Skeletal muscle tissue (tissue), 4 donors: ENCODE data around the gene LRRC56. TPM values are rescaled to one million over a fixed set of nuclear protein-coding genes. Genes with fewer than 3 reads are reported as not detected.
A peak's percentile ranks its signal among the peaks of the same experiment; 100 is the strongest.

Source experiments
- H3K27ac ChIP-seq: one replicate; pipeline ENCODE4 v1.7.0; 2013; ENCODE audit warnings: mild to moderate bottlenecking, low read depth, low read length, inconsistent platforms
- H3K27me3 ChIP-seq, 3 donors: one replicate each; pipeline ENCODE4 v1.7.0; 2013; ENCODE audit warnings: low read length in 3 of 3; ENCODE audit not compliant: control insufficient read depth in 3 of 3, insufficient read depth in 3 of 3
- H3K36me3 ChIP-seq, 3 donors: one replicate each; pipeline ENCODE4 v1.7.0; 2013; ENCODE audit warnings: low read length in 3 of 3; ENCODE audit not compliant: control insufficient read depth in 3 of 3, insufficient read depth in 3 of 3
- H3K4me1 ChIP-seq, 3 donors: one replicate each; pipeline ENCODE4 v1.7.0; 2013; ENCODE audit warnings: low read length in 3 of 3, mild to moderate bottlenecking in 3 of 3; ENCODE audit not compliant: control insufficient read depth in 3 of 3, insufficient read depth in 3 of 3
- H3K4me3 ChIP-seq, 3 donors: one replicate each; pipeline ENCODE4 v1.7.0; 2013; ENCODE audit warnings: low read length in 3 of 3
- H3K9ac ChIP-seq, 3 donors: one replicate each; pipeline ENCODE4 v1.7.0; 2013; ENCODE audit warnings: low read length in 3 of 3, mild to moderate bottlenecking in 3 of 3, moderate library complexity in 2 of 3, low read depth in 1 of 3
- H3K9me3 ChIP-seq, 3 donors: one replicate each; pipeline ENCODE4 v1.7.0; 2013; ENCODE audit warnings: low read length in 3 of 3; ENCODE audit not compliant: control insufficient read depth in 3 of 3
- total RNA-seq: library from RNA; depleted of rRNA; stranded (reverse); fragments of >200 nt; gene quantifications from one replicate; pipeline ENCODE4 v1.2.3, GENCODE V29; 2014
- donor health status: Osteomylitis.

The LRRC56 gene
- total RNA-seq, 1 donor from 2014 or later = under 0.01 TPM

DNA sequence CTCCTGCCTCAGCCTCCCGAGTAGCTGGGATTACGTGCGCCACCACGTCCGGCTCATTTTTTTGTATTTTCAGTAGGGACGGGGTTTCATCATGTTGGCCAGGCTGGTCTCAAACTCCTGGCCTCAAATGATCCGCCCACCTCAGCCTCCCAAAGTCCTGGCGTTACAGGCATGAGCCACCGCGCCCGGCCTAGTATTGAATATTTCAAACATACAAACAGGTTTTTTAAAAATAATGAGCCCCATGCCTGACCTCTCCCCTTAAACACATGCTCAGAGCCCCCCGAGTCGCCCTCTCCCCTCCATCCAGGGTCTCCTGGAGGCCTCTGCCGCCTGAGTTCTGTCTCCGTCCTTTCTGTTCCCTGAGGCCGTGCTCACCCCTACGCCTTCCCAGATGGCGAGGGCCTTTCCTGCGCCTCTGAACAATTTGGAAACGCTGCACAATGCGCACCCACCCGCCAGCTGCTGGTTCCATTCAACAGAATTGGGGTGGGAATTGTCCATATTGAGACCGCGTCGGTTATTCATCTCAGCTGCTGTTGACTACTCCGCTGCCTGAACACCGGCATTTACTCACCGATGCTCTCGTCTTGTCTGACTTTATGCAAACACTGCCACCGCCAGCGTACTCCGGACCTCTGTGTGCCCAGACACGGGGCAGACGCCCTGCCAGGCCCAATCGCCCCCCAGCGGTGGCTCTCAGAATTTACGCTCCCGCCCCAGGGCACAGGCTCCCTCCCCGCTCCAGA is 16.7 kb upstream of the LRRC56 start:
- H3K4me1 ChIP-seq = peaks cover 0 to 4% (median 2%) of the 10 kb centered on the region in 3 donors
- H3K27me3 ChIP-seq = no peaks in the 10 kb centered on the region
- H3K36me3 ChIP-seq = no peaks in the 10 kb centered on the region
- H3K27ac ChIP-seq = no peak overlapping the region
- H3K4me3 ChIP-seq = no peak overlapping the region
- H3K9ac ChIP-seq = no peak overlapping the region
- H3K9me3 ChIP-seq = no peaks in the 10 kb centered on the region

DNA sequence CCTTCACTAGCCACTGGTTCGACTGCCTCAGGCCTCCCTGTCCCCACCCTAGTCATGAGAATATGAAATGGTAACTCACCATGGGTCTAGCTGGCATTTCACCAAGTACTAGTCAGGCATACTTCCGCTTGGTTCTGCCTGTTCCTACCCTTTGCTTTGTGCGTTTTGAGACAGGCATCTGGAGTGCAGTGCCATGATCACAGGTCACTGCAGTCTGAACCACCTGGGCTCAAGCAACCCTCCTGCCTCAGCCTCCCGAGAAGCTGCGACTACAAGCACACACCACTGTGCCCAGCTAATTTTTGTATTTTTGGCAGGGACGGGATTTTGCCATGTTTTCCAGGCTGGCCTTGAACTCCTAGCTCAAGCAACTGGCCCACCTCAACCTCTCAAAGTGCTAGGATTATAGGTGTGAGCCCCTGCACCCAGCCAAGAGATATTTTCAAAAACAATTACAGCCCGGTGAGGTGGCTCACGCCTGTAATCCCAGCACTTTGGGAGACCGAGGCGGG is 16.1 kb upstream of the LRRC56 start:
- Histone ChIP-seq H3K9ac (no peak overlapping the region), H3K4me3 (no peak overlapping the region), H3K9me3 (no peaks in the 10 kb centered on the region)

DNA sequence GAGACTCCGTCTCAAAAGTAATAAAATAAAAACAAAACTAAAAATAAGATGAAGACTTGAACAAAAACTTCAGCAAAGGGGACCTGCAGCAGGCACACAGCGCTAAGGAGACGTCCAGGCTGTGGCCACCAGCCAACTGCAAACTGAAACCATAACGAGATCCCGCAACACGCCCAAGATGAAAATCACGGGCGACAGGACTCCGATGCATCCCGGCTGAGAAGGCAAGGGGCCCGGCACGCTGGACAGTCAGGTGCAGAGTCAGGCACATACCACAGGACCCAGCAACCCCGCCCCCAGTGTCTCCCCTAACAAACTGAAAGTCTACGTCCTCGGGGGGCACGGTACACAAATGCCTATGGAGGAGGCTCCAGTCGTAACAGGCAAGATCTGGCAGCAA is 11.1 kb upstream of the LRRC56 start:
- Histone ChIP-seq H3K4me1 (peaks cover 7 to 15% (median 13%) of the 10 kb centered on the region in 3 donors), H3K27me3 (no peaks in the 10 kb centered on the region), H3K27ac (no peak overlapping the region), H3K4me3 (no peak overlapping the region), H3K9me3 (no peaks in the 10 kb centered on the region), H3K9ac (no peak overlapping the region), H3K36me3 (peaks cover 0 to under 1% (median under 1%) of the 10 kb centered on the region in 3 donors)

More for the DNA sequence above, 16.1 kb upstream of the LRRC56 start:
- peaks cover 0 to 4% (median 2%) of the 10 kb centered on the region in 3 donors for H3K4me1 ChIP-seq
- no peaks in the 10 kb centered on the region for H3K27me3 ChIP-seq
- H3K36me3 ChIP-seq = no peaks in the 10 kb centered on the region
- no peak overlapping the region for H3K27ac ChIP-seq

DNA sequence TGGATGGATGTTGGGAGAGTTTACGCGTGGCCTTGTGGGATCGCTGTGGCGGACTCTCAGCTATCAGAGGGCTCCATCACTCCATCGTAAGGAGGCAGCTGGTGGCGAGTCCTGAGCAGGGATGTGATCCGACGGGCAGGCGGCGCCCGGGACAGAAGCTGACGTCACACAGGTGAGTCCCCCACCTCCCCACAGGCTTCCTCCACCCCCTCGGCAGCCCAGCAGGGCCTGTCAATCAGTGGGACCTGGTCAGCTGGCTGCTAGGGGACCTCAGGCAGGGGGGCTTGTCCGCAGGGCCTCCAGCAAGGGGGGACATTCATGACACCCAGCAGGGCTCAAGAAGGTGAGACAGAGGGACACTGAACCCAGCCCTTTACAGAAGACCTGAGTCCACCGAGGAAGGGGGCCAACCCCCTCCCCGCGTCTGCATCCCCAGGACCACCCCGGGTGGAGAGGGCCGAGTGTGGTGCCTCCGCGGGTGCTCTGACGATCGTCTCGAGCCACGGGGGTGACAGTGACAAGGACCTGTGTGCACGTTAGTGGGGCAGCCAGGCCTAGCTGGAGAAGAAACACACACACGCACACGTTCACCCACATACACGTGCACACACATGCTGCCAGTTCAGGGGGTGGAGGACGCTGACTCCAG is 9.0 kb upstream of the LRRC56 start:
- Histone ChIP-seq H3K4me1 (peaks cover 7 to 21% (median 15%) of the 10 kb centered on the region in 3 donors), H3K4me3 (peak overlapping the region in 1 of 3 donors; percentile 56), H3K9ac (peak overlapping the region in 1 of 3 donors; percentile 74), H3K27me3 (no peaks in the 10 kb centered on the region), H3K27ac (no peak overlapping the region), H3K36me3 (peaks cover 14 to 20% (median 15%) of the 10 kb centered on the region in 3 donors), H3K9me3 (no peaks in the 10 kb centered on the region)

DNA sequence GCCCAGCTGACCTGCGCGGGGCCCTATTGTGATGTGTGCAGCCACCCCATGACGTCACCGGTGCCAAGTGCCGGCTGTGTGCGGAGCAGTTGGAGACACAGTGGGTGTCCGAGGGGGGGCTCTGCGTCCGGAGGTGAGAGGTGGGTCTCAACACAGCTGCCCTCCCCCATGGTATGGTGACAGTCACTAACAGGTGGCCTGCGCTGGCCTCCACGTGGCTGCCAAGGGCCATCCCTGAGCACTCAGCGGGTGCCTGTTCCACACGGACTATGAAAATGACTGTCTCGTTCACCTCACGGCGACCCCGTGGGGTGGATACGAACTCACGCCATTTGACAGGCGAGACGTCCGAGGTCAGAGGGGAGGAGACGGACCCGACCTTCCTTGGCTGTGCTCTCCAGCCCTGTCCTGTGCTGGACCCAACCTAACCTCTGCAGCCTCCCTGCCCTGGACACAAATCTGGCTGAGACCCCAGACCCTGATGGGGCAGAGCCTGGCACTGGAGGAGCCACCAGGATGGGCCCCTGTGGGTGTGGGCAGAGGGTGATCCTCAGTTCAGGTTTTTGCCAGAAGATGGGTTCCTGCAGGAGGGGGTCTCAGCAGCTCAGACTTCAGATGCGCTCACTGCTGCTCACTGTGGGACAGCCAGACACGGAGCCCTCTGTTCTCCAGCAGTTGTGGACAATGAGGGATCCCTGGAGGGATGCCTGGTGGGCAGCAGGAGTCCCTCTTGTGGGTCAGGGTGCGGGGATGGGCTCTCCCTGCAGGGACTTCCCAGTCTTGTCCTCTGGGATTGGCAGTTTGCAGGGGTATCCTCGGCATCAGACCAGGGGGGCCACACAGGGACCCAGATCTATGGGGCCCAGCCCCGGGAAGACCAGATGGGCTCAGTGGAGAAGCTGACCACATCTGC is 8.3 kb upstream of the LRRC56 start:
- Histone ChIP-seq H3K4me1 (peaks cover 12 to 29% (median 23%) of the 10 kb centered on the region in 3 donors), H3K9me3 (no peaks in the 10 kb centered on the region), H3K36me3 (peaks cover 18 to 25% (median 22%) of the 10 kb centered on the region in 3 donors), H3K4me3 (peak overlapping the region in 1 of 3 donors; percentile 56), H3K27ac (no peak overlapping the region), H3K27me3 (no peaks in the 10 kb centered on the region), H3K9ac (peak overlapping the region in 1 of 3 donors; percentile 74)

DNA sequence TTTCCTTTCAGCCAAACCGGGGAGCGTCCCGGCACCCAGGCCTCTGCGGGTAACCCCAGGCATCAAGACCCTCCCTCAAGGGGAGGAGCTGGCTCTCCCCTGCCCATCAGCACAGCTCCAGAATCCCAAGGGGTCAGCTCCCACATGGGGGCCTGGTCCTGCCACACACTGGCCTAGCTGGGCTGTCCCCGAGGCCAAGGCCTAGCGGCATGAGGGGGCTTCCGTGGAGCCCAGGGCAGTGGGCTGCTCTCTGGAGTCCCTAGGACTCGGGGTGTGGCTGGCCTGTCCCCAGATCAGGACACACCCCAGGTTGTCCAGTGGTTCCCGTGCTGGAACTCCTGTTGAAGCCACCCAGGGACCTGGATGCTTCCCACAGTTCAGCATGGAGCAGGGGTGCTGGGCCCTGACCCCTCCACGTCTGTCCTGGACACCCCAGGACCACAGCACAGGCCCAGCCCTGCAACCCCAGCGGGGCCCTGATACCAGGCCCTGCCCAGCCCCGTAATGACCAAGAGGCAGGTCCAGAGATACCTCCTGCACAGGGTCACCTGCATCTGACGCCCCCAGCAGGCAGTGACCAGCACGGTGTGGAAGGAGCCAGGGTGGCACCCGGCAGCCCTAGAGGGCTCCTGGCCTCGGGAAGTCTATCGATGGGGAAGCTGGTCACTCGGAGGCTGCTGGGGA is 7.5 kb upstream of the LRRC56 start:
- H3K9me3 ChIP-seq = no peaks in the 10 kb centered on the region
- peaks cover 19 to 35% (median 29%) of the 10 kb centered on the region in 3 donors for H3K4me1 ChIP-seq
- H3K36me3 ChIP-seq = peaks cover 18 to 25% (median 22%) of the 10 kb centered on the region in 3 donors
- peak overlapping the region in 1 of 3 donors; percentile 74 for H3K9ac ChIP-seq
- H3K27ac ChIP-seq = no peak overlapping the region
- H3K4me3 ChIP-seq = no peak overlapping the region
- no peaks in the 10 kb centered on the region for H3K27me3 ChIP-seq

DNA sequence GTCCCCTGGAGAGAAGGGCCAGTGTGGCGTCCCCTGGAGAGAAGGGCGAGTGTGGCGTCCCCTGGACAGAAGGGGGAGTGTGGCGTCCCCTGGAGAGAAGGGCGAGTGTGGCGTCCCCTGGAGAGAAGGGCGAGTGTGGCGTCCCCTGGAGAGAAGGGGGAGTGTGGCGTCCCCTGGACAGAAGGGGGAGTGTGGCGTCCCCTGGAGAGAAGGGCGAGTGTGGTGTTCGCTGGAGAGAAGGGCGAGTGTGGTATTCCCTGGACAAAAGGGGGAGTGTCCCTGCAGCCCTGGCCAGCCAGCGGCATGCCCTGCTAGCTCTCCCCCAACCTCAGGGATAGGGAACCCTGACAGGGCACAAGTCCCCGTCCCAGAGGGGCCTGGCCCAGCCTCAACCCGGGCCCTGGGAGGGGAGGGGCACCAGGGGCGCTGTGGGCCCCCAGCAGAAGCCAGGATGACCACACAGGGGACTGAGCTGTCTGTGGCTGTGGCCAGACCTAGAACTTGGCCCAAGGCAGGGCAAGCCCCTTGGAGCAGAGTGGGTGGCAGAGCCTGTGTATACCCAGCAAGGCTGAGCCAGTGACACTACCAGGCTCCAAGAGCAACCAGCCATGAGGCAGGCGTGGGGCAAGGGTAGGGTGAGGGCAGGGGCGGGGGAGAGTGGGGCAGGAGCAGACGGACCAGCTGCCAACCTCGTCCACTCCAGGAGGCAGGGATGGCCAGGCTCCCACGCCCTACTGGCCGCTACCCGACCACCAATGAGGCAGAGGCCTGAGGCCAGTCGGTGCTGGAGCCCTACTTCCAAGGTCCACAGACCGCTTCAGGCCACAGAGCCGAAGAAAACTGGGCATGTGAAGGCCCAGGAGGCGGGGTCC is 6.1 kb upstream of the LRRC56 start:
- no peak overlapping the region for H3K9ac ChIP-seq
- H3K36me3 ChIP-seq = peaks cover 18 to 25% (median 22%) of the 10 kb centered on the region in 3 donors
- H3K27ac ChIP-seq = no peak overlapping the region
- H3K9me3 ChIP-seq = no peaks in the 10 kb centered on the region
- no peak overlapping the region for H3K4me3 ChIP-seq
- H3K4me1 ChIP-seq = peaks cover 22 to 39% (median 34%) of the 10 kb centered on the region in 3 donors
- H3K27me3 ChIP-seq = no peaks in the 10 kb centered on the region

DNA sequence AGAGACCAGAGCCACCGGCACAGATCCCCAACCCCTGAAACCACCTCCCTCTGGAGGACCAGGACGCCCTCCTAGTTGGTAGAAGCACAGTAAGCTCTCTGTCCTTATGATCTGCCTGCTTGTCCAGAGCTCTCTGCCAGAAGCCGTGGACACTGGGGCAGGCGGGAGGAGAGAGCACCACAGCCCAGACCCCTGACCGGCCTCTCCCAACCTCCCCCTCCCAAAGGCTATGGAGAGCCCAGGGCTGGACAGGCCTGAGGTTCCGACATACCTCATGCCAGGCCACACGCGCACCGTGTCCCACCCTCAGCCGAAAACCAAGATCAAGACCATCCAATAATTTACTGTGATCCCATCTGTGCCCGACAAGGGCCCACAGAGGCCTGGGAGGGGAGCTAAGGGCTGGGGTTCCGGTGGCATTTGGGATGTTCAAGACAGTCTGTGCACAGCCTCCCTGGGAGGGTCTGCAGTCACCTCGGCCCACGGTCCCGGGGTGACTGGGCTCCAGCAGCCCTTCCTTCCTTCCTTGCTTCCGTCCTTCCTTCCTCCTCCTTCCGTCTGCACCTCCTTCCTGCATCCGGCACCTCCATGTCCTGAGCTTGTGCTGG is 5.3 kb upstream of the LRRC56 start:
- Histone ChIP-seq H3K4me3 (no peak overlapping the region), H3K27ac (no peak overlapping the region), H3K27me3 (peaks cover 0 to 5% (median under 1%) of the 10 kb centered on the region in 3 donors), H3K4me1 (peaks cover 26 to 43% (median 39%) of the 10 kb centered on the region in 3 donors), H3K9me3 (no peaks in the 10 kb centered on the region), H3K36me3 (peaks cover 18 to 25% (median 22%) of the 10 kb centered on the region in 3 donors), H3K9ac (no peak overlapping the region)
